Measurements from ENCODE around the gene AKAP13. TPM values are rescaled to one million over a fixed set of nuclear protein-coding genes. Genes with fewer than 3 reads are reported as not detected.
A peak's percentile ranks its signal among the peaks of the same experiment; 100 is the strongest.

AKAP13 gene
- total RNA-seq, 1 experiment from 2014 or later, result 55.3 TPM

DNA sequence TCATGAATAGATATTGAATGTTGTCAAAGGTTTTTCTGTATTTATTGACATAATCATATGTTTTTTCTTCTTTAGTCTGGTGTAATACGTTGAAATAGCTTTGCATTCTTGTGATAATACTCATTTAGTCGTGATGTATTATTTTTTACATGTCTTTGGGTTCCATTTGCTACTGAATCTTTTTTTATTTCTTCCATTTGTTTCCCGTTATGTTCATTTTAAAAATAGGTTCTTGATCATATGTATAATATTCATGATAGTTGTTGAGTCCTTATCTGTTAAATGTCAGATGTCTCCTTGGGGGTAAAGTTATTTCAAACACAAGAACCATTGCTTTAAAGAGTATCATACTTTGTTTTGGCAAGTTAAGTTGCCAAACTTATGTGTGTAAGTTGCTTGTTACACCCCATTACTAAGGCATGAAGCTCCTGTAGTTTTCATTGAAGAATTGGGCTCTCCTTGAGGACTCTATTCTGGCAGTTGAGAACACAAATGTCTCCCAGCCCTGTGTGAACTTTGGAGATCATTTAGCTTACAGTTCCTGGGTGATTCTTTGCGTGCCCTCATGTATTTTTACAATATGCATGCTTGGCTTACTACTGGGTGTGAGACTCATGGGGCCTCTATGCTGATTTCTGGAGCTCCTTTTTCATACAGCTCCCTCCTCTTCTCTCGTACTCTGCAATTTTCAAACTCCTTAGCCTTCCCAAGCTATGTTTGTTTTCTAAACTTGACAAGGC is 8.3 kb downstream of the AKAP13 start:
- DNase-seq (ENCODE audit: low read depth), result no peak

DNA sequence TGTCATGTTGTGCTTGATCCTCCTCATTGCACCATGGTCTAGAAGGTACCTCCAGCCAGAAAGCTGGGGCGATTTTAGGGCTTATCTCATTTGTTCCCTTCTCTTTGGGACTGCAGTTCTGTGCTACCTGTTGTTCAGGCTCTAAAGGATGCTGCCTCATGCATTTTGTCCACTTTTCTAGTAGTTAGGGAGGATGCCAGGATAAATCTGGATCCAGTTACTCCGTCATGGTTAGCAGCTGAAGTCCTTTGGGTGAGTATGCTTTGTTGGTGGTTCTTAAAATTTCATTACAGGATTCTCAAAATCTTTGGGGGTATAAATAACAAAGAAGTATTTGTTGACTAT is 8.9 kb downstream of the AKAP13 start:
- no peak for DNase-seq (ENCODE audit: low read depth)

DNA sequence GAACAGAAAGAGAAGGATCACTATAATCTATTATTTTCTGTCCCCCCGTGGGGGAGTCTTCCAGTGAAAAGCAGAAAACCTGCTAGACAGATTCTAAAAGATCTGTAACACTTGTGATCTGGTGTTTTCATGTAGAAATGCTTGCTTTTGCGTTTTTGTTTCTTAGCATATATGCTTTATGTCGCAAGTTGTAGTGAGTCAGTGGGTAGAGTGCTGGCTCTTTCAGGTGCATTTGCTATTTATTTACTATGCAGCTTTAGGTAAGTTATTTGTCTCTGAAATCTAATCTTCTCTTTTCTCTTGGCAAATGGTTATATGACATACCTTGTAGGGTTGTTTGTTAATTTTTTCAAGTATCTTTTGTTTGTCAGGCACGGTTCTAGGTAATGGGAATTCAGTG is 9.4 kb downstream of the AKAP13 start:
- DNase-seq (ENCODE audit: low read depth), result no peak

DNA sequence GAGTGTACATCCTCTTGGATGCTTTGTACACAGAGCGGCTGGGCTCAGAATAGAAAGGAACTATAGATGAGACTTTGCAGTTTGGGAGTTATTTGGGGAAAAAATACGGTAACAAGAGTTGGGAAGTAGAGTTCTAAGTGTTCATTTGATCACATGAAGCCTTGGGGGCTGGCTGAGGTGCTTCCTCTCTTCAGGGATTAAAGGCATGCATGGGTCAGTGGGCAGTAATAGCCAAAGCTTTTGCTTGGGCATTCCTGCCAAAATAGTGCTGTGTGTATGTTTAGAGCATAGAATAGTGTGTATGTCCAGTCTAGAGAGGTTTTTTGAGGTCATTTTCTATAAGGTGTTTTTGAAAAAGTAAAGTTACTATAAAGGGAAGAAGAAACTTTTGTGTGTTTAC is 12.8 kb downstream of the AKAP13 start:
- no peak for DNase-seq (ENCODE audit: low read depth)

DNA sequence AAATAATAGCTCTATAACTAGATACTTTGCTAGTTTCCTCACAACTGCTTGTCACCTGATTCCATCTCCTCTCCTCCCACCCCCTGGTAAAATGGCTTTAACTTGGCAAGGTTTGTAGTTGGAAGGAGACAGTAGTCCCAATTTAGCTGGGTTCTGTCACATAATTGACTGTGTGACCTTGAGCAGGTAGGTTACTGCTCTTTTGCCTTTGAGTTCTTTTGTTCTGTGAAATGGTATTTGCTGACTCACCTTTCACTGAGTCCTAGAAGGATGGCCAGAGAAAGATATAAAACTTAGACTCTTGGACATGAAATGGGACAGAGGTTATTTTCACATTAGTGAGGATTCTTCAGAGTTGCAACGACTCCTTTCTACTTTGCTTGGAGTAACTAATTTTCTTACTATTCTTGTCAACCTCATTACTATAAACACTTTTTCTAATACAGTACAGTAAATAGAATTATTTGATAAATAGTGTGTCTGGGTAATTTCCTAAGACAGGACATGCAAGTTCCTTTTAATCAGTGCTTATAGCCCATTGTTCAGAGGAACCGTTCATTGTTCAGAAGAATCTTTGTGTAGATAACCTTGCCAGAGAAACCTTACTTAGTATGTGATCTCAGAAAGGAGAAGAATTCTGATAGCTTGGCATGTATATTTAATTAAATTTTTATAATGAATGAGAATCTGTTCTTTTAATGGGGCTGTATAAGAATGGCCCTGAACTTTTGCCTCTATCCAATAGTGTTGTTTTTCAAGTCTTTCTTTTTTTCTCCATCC is 14.3 kb downstream of the AKAP13 start:
- DNase-seq (ENCODE audit: low read depth), result no peak

DNA sequence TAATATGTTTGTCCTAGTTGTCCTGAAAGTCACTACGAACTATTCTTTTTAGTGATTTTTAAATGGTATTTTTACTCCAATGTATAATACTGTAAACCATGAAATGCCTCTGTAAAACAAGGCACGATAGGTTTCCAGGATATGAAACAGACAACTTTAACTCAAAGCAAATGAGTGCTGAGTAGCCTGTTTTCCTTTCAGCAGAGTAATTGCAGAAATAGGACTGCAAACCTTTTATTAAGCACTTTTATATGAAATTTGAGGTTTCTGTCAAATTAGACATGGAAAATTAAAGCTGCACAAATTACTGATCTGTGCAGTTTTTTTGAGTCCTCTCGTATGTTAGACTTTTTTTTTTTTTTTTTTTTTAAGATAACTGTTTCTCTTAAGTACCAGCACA is 16.2 kb downstream of the AKAP13 start:
- DNase-seq (ENCODE audit: low read depth), result no peak

DNA sequence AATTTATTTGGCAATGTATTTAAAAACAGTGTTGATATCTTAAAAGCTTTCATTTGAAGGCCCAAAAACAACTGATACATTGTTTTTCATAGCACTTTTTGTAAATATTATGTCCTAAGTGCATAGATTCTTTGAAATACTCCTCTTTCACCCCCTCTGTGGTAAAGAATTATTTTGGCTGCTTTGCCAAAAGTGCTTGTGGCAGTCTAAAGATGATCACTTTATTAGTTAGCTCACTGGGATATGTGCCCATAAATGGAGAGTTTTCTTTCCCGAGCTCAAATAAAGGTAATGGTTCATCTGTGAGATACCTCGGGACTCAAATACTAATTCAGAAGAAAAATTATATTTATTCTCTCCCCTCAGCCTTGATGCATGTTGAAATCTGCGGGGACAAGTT is 16.7 kb downstream of the AKAP13 start:
- DNase-seq (ENCODE audit: low read depth), result no peak

DNA sequence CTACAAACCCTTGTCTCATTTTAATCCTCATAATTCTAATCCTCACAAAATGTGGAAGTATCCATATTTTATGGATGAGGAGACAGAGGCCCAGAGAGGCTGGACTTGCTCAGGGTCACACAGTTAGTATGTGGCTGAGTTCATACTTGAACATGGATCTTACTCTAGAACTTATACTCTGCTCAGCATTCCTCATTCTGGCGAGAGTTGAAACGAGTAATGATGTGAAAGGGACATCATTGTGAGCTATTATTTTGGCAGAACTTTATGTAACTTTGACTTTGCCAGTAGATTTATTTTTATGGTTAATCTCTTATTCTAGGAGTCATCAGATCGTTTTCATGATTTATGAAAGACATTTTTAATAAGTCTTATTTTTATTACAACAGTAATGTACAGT is 17.5 kb downstream of the AKAP13 start:
- no peak for DNase-seq (ENCODE audit: low read depth)

DNA sequence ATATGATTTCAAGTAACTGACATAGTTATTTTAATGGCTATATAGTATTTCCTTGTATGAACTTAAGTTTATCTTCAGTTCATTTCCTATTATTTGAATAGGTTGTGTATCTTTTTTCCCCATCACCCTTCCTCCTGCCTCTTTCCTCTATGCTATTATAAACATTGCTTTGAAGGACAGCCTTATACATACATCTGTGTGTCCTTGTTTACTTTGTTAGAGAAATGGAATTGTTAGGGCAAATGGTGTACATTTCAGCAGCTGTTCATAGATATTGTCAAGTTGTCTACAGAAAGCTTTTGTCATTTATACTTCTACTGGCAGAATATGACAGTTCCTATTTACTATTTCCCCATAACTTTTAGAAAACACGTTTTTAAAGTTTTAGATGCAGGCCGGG is 18.4 kb downstream of the AKAP13 start:
- DNase-seq (ENCODE audit: low read depth), result no peak

DNA sequence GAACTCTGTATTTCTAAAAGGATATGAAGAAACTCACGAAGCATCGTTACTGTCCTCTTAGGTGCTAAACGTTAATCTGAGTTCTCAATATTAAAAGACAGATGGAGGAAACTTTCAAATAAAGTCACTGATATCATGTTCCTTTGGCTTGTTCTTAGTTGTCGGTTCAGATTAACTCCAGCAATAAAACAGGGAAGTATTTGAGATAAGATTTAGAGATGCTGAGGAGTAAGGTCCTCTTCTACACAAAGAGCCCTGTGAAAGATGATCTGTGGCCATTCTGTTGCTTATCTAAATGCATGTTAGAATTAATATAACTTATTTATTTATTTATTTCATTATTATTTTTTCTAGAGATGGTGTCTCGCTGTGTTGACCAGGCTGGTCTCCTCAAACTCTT is 19.2 kb downstream of the AKAP13 start:
- DNase-seq (ENCODE audit: low read depth), result no peak

DNA sequence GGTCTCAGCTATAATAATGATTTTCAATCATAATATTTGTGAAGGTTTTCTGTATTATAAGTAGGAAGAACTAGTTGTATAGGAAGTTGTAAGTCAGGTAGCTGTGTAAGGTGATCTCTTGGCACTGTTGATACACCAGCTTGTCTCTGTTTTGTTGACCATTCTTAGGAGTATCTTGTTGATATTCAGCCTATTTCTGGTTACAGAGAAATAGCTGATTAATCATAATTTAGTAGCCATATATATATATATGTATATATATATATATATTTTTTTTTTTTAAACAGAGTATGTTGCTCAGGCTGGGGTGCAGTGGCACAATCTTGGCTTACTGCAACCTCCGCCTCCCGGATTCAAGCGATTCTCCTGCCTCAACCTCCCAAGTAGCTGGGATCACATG is 20.2 kb downstream of the AKAP13 start:
- DNase-seq (ENCODE audit: low read depth), result no peak

DNA sequence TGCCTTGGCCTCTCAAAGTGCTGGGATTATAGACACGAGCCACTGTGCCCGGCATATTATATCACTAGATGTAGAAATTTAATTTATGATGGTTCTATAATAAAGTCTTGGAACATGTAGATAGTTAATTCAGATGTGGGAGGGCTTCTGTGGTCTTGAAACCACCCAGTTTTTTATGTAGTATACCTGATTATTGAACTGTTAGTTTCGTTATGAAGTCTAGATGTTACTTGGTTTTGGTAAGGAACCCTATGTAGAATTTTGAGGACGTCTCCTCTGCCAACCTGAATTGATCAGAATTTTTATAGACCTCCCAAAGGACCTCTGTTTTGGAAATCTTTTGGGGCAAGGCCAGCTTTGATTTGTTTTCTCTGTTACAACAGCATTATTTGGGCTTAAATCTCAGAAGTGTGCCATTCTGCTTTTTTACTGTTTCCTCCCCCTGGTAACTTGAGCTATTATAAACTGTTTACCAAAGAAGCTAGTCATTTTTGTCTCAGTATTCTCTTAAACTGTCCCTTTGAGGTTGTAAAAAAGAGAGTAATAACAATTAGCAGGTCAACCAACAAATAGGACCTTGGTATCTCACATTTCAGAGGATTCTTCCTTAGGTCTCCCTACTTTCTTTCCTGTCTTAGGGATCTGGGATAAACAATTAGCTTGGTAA is 20.8 kb downstream of the AKAP13 start:
- DNase-seq (ENCODE audit: low read depth), result no peak

DNA sequence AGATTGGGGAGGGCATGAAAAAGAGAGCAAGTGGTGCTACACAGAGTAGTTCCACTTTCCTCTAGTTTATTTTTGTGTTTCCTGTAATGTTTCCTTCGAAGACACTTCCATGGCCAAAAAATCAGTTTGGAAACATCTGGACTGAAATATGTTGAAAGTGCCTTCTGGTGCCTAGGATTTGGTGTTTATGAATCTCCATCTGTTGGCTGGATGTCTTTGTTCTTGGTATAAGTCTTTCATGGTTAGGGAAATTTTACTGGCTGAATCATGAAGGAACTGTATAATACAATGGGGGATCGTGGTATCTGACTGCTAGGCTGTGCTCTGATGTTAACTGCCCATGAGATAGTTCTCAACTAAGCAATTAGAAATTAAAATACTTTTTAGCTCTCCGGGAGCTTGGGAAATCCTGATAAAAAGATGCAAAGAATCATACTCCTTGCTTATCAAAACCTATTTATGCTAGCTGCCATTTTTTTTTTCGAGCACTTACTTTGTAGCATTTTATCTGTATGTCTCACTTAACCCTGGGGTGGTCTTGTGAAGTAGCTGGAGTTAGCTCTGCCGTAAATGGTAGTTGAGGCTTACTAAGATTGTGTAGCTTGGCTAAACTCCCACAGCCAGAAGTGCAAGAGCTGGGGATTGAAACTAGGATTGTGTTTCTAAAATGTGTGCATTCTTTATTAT is 21.9 kb downstream of the AKAP13 start:
- DNase-seq (ENCODE audit: low read depth), result no peak

DNA sequence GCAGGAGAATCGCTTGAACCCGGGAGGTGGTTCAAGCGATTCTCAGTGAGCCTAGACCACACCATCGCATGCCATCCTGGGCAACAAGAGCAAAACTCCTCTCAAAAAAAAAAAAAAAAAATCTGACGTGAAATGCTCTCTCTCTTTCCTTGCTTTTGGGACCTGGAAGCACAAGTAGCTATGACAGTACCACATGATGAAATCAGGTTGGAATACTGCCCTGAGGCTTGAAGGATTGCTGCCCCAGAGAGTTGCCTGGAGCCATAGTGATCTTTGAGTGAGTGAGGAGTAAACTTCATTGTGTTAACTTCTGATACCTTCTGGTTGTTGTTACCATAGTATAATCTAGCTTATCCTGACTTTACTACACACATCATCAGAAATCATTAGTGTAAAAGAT is 23.3 kb downstream of the AKAP13 start:
- no peak for DNase-seq (ENCODE audit: low read depth)

DNA sequence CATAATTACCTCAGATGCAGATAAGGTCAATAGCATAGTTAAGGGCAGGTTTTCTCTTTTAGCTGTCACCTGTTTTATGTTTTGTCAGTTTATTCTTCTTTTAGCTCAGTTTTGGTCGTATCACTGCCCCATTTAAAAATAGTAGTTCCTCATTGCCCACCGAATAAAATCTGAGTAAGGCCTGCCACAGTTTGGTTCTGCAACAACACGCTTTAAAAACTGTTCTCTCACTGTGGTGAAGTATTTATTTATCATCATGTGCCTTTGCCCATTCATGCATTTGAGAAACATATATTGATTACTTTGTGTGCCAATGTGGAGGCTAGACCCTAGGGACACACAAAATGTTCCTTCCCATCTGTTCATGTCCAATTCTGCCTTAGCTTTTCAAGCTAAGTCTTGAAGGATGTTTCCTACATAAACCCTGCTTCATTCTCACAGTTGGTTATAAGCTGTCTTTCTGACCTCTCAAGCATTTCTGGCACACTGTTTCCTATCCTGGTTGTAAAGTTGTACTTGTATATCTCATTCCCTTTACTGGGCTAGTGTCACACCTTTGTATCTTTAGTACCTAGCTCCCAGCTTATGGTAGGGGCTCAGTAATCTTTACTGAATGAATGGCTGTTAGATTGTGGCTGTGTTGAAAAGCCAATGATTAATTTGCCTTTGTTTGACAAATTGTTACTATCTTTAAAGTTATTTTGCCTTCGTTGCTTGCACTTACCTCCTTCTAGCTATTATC is 23.9 kb downstream of the AKAP13 start:
- DNase-seq (ENCODE audit: low read depth), result no peak

DNA sequence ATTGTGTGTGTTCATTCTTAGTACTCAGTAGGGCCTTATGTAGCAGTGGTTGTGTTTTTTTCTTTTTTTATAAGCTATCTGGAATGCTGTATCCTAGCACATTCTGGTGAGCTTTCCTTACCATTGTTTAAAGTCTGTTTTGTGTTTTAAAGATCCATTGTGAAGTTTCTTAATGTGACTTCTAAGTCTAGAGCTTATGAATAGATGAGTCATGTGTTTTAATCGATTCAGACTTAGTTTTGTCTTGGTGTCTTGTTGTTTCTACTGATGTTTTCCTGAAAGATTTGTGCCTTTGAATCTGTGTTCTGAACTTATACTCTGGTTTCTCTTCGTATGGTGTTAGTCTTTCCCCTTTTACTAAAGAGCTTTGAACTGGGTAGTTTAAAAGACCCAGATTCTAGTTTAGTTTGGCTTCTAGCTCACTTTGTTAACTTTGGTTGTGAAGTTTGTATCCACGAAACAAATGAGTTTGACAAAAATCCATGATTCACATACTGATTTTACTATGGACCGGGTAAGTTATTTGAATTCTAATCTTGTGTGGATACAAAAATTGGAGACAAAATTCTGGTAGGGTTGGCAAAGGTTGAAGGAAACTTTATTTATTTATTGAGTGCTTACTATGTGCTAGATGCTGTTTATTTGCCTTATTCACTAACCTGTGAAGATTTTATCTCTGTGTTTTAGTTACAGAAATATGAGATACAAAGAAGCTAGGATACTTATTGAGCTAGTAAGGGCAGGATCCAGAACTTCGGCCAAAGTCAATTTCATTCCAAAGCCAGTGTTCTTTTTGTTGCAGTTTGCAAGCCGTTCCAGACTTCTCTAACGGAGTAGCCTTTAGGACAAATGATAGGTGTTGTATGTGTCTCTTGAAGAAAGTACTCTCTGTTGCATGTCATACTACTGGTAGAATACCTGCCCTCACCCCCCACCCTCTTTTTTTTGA is 24.8 kb downstream of the AKAP13 start:
- no peak for DNase-seq (ENCODE audit: low read depth)

DNA sequence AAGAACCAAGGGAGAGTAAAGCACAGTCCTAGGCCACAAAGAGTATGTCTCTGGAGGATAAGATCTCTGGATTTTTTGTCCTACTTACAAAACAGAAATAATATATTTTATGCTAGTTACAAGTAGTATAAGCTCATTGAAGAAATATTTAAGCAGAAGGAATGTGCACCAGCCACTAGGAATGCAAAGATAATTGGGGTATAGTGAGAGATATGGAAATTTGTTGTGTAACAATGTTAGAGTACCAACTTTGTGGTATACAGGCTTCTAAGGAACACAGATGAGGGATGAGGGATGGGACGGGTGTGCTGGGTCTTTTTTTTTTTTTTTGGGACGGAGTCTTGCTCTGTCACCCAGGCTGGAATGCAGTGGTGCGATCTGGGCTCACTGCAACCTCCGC is 26.5 kb downstream of the AKAP13 start:
- no peak for DNase-seq (ENCODE audit: low read depth)

DNA sequence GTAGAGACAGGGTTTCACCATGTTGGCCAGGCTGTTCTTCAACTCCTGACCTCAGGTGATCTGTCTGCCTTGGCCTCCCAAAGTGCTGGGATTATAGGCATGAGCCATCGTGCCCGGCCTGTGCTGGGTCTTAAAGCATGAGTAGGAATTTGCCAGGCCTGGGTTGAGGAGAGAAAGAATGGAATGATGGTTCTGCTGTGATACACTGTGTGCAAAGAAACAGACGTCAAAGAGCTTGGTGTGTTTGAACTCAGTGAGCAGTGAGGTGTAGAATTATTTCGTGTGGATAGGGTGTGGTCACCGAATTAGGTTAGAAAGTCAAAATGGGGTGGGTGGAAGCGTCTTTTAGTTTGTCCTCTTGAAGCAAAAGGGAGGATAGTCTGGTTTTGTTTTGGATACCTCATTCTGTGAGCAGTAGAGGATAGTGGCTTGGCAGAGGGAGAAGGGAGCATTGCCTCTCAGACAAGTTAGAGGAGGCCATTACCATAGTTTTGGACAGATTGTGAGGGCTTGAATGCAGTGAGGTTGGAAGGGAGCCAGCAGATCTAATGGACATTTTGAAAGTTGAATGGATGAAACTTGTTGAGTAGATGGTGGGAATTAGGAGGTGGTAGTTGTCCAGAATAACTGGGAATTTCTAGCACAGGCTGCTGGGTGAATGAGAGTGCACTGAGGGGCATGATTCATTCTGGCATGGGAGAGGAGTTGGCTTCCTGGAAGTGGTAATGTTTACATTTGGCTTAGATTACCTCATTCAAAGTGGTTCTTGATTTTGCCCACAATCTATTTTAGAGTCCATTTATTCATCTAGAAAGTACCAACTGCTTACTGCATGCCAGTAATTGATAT is 27.2 kb downstream of the AKAP13 start:
- peak; percentile 88 for DNase-seq (ENCODE audit: low read depth)

DNA sequence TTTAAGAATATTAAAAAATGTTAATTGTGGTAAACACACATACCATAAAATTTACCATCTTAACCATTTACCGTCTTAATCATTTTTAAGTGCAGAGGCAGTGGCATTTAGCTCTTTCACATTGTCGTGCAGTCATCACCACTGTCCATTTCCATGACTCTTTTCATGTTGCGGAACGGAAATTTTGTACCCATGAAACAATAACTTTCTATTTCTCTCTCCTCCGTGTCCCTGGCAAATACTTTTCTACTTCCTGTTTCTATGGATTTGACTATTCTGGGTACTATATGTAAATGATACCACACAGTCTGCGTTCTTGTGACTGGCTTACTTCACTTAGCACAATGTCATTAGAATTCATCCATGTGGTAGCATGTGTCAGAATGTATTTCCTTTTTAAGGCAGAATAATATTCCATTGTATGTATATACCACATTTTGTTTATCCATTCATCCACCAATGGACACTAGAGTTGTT is 27.9 kb downstream of the AKAP13 start:
- no peak for DNase-seq (ENCODE audit: low read depth)
